22Rv1 (cell line): Measurements from ENCODE around the gene GPS2.

ENCODE experiments used
- CTCF ChIP-seq: fragments of 450-650 bp; IDR thresholded peaks from 2 replicates; pipeline ENCODE4 v1.5.1; 2017; ENCODE audit warnings: mild to moderate bottlenecking
- ZFX ChIP-seq: fragments of 450-650 bp; IDR thresholded peaks from 2 replicates; pipeline ENCODE4 v1.6.1; 2017; ENCODE audit warnings: antibody characterized with exemption, borderline replicate concordance

GRCh38 chr17:7351665-7352502 is 36.7 kb upstream of the GPS2 start, which contains the start of gene KCTD11:
- TF ChIP-seq CTCF, result peak; percentile 61
- TF ChIP-seq ZFX, result no peak
